GM18499 (cell line): ENCODE measurements around the gene RNF227.
"Not testable (repeated sequence)": the region's sequence is repeated elsewhere in the genome, so short reads cannot be mapped to it uniquely, and the experiment has no call there.

ENCODE experiments used
- ATAC-seq: cut with Tn5 transposase; IDR thresholded peaks from one replicate; pipeline ENCODE4 v1.9.1; 2021; ENCODE audit warnings: moderate number of reproducible peaks; ENCODE audit not compliant: insufficient read depth, unreplicated experiment

The RNF227 gene

GRCh38 chr17:7915611-7916384, at the start of gene RNF227:
Gene RNF227, minus strand, starts transcription at chr17:7916289. Its CDS starts 94 bp downstream, at chr17:7916195.
- ATAC-seq, result peak; percentile 40

- no peak for ATAC-seq
Observed at GRCh38 chr17:7961421-7961820, 45.3 kb upstream of the RNF227 start.

- no peak for ATAC-seq
Observed at GRCh38 chr17:7959503-7960253, 43.6 kb upstream of the RNF227 start.

GRCh38 chr17:7956228-7956965, 40.3 kb upstream of the RNF227 start:
- ATAC-seq, result no peak

GRCh38 chr17:7955414-7956227, 39.5 kb upstream of the RNF227 start:
- ATAC-seq, result no peak

- ATAC-seq, result not testable (repeated sequence)
Observed at GRCh38 chr17:7953266-7953665, 37.2 kb upstream of the RNF227 start.

GRCh38 chr17:7951143-7951792, 35.2 kb upstream of the RNF227 start:
- ATAC-seq, result no peak

- ATAC-seq, result no peak
Observed at GRCh38 chr17:7950578-7950977, 34.5 kb upstream of the RNF227 start.

GRCh38 chr17:7947651-7948050, 31.6 kb upstream of the RNF227 start:
- ATAC-seq, result no peak

GRCh38 chr17:7946441-7946840, 30.4 kb upstream of the RNF227 start:
- ATAC-seq, result no peak

- no peak for ATAC-seq
Observed at GRCh38 chr17:7945651-7946050, 29.6 kb upstream of the RNF227 start.

GRCh38 chr17:7944326-7944725, 28.2 kb upstream of the RNF227 start:
- no peak for ATAC-seq

- ATAC-seq, result no peak
Observed at GRCh38 chr17:7943291-7943690, 27.2 kb upstream of the RNF227 start.

- ATAC-seq, result no peak
Observed at GRCh38 chr17:7940743-7941142, 24.7 kb upstream of the RNF227 start.

GRCh38 chr17:7940034-7940433, 23.9 kb upstream of the RNF227 start:
- ATAC-seq, result no peak

GRCh38 chr17:7935859-7936258, 19.8 kb upstream of the RNF227 start:
- ATAC-seq, result no peak

- ATAC-seq, result no peak
Observed at GRCh38 chr17:7932949-7933348, 16.9 kb upstream of the RNF227 start.

- no peak for ATAC-seq
Observed at GRCh38 chr17:7932483-7932891, 16.4 kb upstream of the RNF227 start.

GRCh38 chr17:7931709-7932482, 15.8 kb upstream of the RNF227 start, which contains the start of the genes CNTROB and TRAPPC1:
Gene CNTROB, plus strand, starts transcription at chr17:7932206. Its CDS starts 874 bp downstream, at chr17:7933080.
Gene TRAPPC1, minus strand, starts transcription at chr17:7931946. Its CDS starts 117 bp downstream, at chr17:7931829.
- peak; percentile 90 for ATAC-seq
